Left renal cortex interstitium (tissue), 4 donors: ENCODE results near the gene CLPTM1. TPM values are rescaled to one million over a fixed set of nuclear protein-coding genes. Genes with fewer than 3 reads are reported as not detected.
"Not testable (repeated sequence)": the region's sequence is repeated elsewhere in the genome, so short reads cannot be mapped to it uniquely, and the experiment has no call there.

Source experiments
- DNase-seq, 4 donors: peaks; one replicate each; pipeline ENCODE4 v3.0.0-alpha.2; 2013; ENCODE audit warnings: low read depth in 4 of 4, low spot score in 2 of 4, missing footprints in 1 of 4
- polyA plus RNA-seq, 4 donors: library from polyadenylated mRNA; unstranded; fragments of 120-200 nt; gene quantifications; one replicate each; pipeline ENCODE4 v1.2.1, GENCODE V29; 2013; ENCODE audit not compliant: insufficient read length in 4 of 4

Gene CLPTM1
- polyA plus RNA-seq, 4 donors: 112 to 140 (median 116) TPM

DNA sequence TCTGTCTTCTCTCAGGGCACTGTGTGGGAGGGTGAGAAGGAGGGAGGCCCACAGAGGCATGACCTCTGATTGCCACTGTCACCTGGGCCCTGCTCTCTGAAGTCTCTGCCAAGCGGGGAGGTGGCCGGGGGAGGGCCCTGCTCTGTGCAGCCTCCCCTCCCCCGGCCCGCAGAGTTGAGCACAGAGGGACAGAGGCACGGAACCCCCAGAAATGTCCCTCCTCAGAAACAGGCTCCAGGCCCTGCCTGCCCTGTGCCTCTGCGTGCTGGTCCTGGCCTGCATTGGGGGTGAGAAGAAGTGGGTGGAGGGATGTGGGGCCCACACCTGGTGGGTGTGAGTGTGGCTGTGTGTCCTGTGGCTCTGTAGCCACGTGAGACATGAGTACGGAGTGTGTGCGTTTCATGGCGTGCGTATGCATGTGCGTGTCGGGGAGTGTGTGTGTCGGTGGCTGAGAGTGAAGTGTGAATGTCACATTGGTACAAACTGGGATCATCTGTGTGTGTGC is 13.1 kb upstream of the CLPTM1 start, which contains the start of gene APOC4:
Gene APOC4, plus strand, starts transcription at position 171 of the 505 bp plus-strand sequence. Its CDS starts 41 bp downstream, at position 212.
- no peak for DNase-seq

GRCh38 chr19:44943801-44944249 is 11.4 kb upstream of the CLPTM1 start:
- DNase-seq: no peak

DNA sequence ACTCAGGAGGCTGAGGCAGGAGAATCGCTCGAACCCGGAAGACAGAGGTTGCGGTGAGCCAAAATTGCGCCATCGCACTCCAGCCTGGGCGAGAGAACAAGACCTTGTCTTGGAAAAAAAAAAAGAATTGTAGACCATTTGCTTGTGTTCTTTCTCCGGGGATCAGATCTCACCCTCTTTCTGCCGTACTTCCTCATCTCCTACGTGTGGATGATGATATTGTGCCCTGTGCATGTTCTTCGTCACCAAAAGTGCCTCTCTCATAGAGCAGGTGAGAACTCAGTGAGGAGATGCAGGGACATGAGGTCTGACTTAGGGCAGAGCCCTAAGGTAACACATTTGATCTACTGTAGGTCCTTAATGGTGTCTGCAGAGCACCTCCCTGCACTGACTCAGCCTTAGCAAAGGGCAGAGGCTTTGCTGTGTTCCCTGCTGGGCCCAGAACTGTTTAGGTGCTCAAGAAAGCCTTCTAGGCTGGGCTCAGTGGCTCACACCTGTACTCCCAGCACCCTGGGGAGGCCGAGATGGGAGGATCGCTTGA is 8.1 kb upstream of the CLPTM1 start:
- DNase-seq: no peak

DNA sequence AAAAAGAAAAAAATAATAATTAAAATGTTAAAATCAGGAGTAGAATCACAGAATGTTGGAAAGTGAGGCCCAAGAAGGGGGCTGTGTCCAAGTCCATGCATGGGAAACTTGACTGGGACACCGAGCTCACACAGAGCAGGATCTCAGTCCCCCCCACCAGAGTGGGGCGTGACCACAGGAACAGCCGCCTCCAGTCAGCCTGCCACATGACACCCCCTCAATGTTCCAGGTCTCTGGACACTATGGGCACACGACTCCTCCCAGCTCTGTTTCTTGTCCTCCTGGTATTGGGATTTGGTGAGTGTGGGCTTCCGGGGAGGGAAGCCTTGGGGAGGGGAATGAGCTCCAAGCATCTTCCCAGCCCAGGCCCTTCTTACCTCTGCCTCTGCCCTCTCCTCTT is 6.9 kb upstream of the CLPTM1 start:
- DNase-seq: no peak

DNA sequence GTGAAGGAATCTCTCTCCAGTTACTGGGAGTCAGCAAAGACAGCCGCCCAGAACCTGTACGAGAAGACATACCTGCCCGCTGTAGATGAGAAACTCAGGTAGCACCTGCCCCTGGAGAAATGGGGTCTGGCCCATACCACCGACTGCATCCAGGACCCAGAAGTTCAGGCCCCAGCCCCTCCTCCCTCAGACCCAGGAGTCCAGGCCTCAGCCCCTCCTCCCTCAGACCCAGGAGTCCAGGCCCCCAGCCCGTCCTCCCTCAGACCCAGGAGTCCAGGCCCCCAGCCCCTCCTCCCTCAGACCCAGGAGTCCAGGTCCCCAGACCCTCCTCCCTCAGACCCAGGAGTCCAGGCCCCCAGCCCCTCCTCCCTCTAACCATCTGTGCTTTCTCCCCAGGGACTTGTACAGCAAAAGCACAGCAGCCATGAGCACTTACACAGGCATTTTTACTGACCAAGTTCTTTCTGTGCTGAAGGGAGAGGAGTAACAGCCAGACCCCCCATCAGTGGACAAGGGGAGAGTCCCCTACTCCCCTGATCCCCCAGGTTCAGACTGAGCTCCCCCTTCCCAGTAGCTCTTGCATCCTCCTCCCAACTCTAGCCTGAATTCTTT is 6.3 kb upstream of the CLPTM1 start:
- DNase-seq: no peak

- DNase-seq: no peak
Measured at GRCh38 chr19:44949550-44949949, 5.6 kb upstream of the CLPTM1 start.

- peak in 3 of 4 donors; percentile 27 to 70 (median 50) for DNase-seq
Measured at GRCh38 chr19:44951179-44952159, 3.7 kb upstream of the CLPTM1 start.

DNA sequence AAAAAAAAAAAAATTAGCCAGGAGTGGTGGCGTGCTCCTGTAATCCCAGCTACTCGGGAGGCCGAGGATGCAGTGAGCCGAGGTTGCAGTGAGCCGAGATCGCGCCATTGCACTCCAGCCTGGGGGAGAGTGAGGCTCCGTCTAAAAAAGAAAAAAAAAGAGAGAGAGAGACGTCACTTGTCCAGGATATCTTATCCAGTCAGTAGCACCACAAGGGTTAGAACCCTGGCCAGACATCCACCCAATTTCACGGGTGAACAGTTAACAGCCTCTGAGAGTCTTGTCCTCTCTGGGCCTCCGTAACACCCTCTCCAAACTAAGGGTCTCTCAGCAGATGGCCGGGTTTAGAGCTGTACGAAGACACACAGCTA is 917 bp upstream of the CLPTM1 start:
- no peak for DNase-seq

GRCh38 chr19:44955505-44956439 is 592 bp downstream of the CLPTM1 start:
- peak in 1 of 4 donors; percentile 5 for DNase-seq

DNA sequence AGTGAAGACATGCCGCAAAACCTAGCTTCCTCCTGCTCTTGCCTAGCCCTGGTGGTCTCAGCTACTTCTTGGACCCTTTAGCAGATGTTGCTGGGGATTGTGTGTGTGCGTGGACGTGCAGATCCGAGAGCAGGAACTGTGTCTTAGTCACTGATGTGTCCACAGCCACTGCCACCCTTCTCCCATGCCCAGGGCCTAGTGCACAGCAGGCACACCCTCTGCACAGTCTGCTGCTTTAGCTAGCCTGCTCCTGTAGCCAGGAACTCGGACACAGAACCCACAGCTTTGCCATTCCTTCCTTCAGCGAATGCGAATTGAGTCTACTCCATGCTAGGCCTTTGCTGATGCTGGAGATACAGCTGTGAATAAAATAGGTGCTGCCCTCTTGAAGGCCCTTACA is 2.3 kb downstream of the CLPTM1 start:
- DNase-seq: no peak

- DNase-seq: no peak
Measured at GRCh38 chr19:44958090-44958489, 2.9 kb downstream of the CLPTM1 start.

DNA sequence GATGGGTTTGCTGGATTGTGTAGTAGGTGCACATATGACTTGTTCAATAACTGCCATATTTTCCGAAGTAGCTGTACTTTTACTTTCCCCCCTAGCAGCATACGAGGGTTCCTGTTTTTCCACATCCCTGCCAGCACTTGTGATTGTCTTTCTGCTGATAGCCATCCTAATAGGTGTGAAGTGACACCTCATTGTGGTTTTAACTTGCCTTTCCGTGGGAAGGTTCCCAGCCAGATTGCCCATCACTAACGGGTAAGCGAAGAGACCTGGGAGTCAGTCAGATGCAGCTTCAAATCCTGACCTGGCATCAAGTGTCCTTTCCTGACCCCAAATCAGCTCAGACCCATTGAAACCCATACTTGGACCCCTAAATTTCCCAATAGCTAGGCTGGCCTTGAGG is 4.5 kb downstream of the CLPTM1 start:
- no peak for DNase-seq

DNA sequence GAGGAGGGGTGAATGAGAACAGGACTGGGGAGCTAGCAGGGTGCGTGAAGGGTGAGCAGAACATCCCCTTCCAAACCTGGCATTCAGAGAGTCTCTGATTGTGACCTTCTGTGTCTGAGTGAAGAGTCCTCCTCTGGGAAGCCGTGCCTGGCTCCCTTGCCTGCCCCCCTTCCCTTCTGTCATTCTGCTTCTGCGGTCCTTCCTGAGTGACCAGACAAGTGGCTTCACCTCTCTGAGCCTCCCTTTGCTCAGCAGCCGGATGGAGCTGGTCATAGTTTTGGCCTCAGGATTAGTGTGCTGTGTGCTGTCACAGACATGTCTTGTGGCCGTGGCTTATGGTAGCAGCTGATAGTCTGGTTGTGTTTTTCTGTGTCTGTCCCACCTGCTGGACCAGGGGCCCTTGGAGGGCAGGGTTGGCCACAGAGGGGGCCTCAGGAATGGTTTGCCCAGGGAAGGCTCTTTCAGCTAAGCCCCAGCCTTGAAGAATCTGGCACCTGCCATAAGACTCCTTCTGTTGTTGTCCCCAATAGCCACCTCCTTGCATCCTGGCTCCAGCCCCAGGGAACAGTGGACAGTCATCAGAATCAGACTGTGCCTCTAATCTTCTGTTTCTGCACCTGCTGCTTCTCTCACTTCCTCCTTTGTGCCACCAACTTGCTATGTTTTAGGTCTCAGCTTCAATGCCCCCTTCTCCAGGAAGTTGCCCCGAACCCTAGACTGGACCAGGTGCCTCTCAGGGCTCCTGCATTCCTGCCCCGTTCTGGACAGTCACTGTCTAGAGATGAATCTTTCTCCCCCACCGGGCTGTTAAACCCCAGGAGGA is 5.9 kb downstream of the CLPTM1 start:
- no peak for DNase-seq

DNA sequence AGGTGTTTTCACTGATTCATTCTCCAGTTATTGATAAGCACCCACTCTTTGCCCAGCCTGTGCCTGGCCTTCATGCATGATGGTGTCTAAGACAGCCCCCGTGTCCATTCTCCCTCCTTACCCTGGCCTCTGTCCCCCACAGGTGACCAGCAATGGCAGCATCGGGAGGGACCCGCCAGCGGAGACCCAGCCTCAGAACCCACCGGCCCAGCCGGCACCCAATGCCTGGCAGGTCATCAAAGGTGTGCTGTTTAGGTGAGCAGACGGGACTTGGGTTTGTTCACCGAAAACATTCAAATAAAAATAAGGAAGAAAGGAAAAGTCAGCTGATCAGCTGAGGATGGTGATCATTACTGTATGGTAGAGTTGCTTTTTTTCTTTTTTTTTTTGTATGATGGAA is 6.6 kb downstream of the CLPTM1 start:
- DNase-seq: no peak

DNA sequence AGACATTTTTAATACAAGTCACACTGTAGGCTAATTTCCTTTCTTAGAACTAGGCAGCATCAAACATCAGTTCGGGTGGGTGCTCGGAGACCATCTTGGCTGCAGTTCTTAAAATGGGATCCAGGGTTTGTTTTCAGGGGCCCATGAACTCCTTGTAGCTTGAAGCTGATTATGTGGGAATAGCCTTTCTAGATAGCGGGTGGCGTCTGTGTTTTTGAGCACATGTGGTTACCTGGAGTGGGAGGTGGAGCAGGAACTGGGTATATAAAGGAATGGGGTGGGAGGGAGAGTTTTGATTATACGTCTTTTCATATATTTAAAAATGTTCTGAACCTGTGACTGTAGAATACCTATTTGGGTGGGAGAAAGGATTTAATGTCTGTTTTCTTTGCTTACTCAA is 12.9 kb downstream of the CLPTM1 start:
- DNase-seq: no peak

DNA sequence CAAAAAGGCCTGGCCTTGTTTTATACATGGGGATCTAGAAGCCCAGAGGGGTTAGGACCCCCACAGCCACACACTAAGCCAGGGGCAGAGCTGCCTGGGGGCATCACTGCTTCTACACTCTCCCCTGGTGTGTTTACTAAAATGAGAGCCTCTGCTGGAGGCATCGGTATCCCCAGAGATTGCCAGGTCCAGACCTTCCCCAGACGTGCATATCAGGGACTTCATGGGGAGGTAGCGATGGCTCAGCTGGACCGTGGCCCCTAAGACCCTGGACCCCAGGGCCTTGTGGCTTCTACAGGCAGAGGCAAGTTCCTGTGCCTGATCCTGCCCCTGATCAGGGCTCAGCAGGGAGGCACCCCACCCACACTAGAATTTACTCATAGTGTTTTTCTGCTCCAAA is 13.5 kb downstream of the CLPTM1 start:
- no peak for DNase-seq

DNA sequence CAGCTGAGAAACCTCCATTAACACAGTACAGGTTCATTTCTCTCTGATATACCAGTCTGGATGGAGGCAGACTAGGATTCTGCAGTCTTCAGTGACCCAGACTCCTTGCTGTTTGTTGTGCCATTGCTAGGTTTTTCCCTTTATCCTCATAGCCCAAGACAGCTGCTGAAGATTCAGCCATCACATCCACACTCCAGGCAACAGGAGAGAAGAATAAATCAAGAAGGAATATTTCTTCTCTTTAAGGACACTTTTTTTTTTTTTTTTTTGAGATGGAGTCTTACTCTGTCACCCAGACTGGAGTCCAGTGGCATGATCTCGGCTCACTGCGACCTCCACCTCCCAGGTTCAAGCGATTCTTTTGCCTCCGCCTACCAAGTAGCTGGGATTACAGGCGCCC is 14.3 kb downstream of the CLPTM1 start:
- DNase-seq: no peak

GRCh38 chr19:44971451-44971850 is 16.3 kb downstream of the CLPTM1 start:
- not testable (repeated sequence) for DNase-seq

DNA sequence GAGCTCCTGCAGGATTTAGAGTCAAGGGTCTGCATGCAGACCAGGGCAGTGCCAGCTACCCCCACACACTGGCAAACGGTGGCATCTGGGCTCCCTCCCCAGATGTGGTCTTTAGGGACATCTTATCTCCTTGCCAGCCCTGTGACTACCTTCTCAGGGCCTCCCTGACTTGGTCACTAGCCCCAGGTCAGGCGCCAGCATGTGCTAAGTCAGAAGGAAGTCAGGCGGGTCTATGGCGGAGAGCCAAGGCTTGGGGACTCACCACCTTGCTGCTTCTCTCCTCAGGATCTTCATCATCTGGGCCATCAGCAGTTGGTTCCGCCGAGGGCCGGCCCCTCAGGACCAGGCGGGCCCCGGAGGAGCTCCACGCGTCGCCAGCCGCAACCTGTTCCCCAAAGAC is 17.6 kb downstream of the CLPTM1 start:
- DNase-seq: no peak
